ENCODE measurements around the gene BTBD6.
"Not testable (repeated sequence)": the region's sequence is repeated elsewhere in the genome, so short reads cannot be mapped to it uniquely, and the experiment has no call there.

GRCh38 chr14:105288936-105289335 is 40.6 kb downstream of the BTBD6 start:
- TF ChIP-seq POLR2A (IDR thresholded peaks at IDR 0.05); CTCF (IDR thresholded peaks at IDR 0.05); EP300 (IDR thresholded peaks at IDR 0.05; ENCODE audit: low read depth); POLR2AphosphoS5 (IDR thresholded peaks at IDR 0.05): not testable (repeated sequence)

All from transverse colon (tissue), 4 donors.